Neuronal stem cell (in vitro differentiated cells): ENCODE measurements around the gene VTN.

ENCODE experiments used
- DNase-seq: peaks from one replicate; pipeline ENCODE4 v3.0.0-alpha.2; 2013; ENCODE audit warnings: low spot score
- H2AFZ ChIP-seq: one replicate; pipeline ENCODE4 v1.6.1; 2013; ENCODE audit warnings: mild to moderate bottlenecking, low read length, inconsistent platforms
- H2AK5ac ChIP-seq: 2 replicates; pipeline ENCODE4 v1.6.1; 2013; ENCODE audit warnings: low read depth, mild to moderate bottlenecking, inconsistent platforms, low read length, moderate library complexity, mixed read lengths
- H2BK120ac ChIP-seq: 2 replicates; pipeline ENCODE4 v1.6.1; 2013; ENCODE audit warnings: low read depth, mild to moderate bottlenecking, inconsistent platforms, low read length, moderate library complexity, mixed read lengths
- H2BK12ac ChIP-seq: one replicate; pipeline ENCODE4 v1.6.1; 2013; ENCODE audit warnings: low read length, inconsistent platforms
- H2BK15ac ChIP-seq: 2 replicates; pipeline ENCODE4 v1.6.1; 2013; ENCODE audit warnings: mild to moderate bottlenecking, low read length, inconsistent platforms, mixed read lengths
- H2BK5ac ChIP-seq: one replicate; pipeline ENCODE4 v1.6.1; 2013; ENCODE audit warnings: inconsistent platforms, mild to moderate bottlenecking, low read length, moderate library complexity
- H3K14ac ChIP-seq: one replicate; pipeline ENCODE4 v1.6.1; 2013; ENCODE audit warnings: low read length, inconsistent platforms
- H3K18ac ChIP-seq: 2 replicates; pipeline ENCODE4 v1.6.1; 2013; ENCODE audit warnings: low read length, inconsistent platforms
- H3K23ac ChIP-seq: 2 replicates; pipeline ENCODE4 v1.6.1; 2013; ENCODE audit warnings: low read depth, mild to moderate bottlenecking, mixed read lengths, low read length, inconsistent platforms; ENCODE audit not compliant: poor library complexity
- H3K27ac ChIP-seq: replicated peaks from 3 replicates; pipeline ENCODE4 v1.5.1; 2013; ENCODE audit warnings: low read length, inconsistent platforms
- H3K27me3 ChIP-seq, 3 experiments: 2 replicates each; pipeline ENCODE4 v1.6.1; 2013; ENCODE audit warnings: low read length in 3 of 3, mild to moderate bottlenecking in 2 of 3, inconsistent platforms in 1 of 3, low read depth in 1 of 3, mixed read lengths in 1 of 3, moderate library complexity in 1 of 3; ENCODE audit not compliant: control insufficient read depth in 3 of 3, insufficient read depth in 3 of 3
- H3K36me3 ChIP-seq, 2 donors: replicated peaks in 1 of 2; 2 replicates each; pipeline ENCODE4 v1.6.1; 2013; ENCODE audit warnings: low read length in 2 of 2; ENCODE audit not compliant: control insufficient read depth in 2 of 2, insufficient read depth in 2 of 2
- H3K4ac ChIP-seq: 2 replicates; pipeline ENCODE4 v1.6.1; 2013; ENCODE audit warnings: inconsistent platforms, mild to moderate bottlenecking, low read length, moderate library complexity
- H3K4me1 ChIP-seq, 2 donors: 1 replicate in 1 of 2; 2 replicates in 1 of 2; pipeline ENCODE4 v1.6.1; 2013; ENCODE audit warnings: low read length in 2 of 2, low read depth in 1 of 2; ENCODE audit not compliant: control insufficient read depth in 2 of 2, insufficient read depth in 1 of 2
- H3K4me2 ChIP-seq: one replicate; pipeline ENCODE4 v1.6.1; 2013; ENCODE audit warnings: mild to moderate bottlenecking, low read length, inconsistent platforms; ENCODE audit not compliant: insufficient read depth, poor library complexity, severe bottlenecking
- H3K4me3 ChIP-seq, 2 donors: 2 replicates each; pipeline ENCODE4 v1.5.1; 2013; ENCODE audit warnings: low read length in 2 of 2, mild to moderate bottlenecking in 2 of 2, inconsistent platforms in 1 of 2, moderate library complexity in 1 of 2
- H3K79me1 ChIP-seq: one replicate; pipeline ENCODE4 v1.6.1; 2013; ENCODE audit warnings: low read depth, mild to moderate bottlenecking, inconsistent platforms, low read length, moderate library complexity
- H3K9ac ChIP-seq: one replicate; pipeline ENCODE4 v1.6.1; 2013; ENCODE audit warnings: mild to moderate bottlenecking, low read depth, low read length, inconsistent platforms; ENCODE audit not compliant: poor library complexity
- H3K9me3 ChIP-seq, 2 donors: replicated peaks in 1 of 2; 2 replicates each; pipeline versions ENCODE3 to v1.6.1; 2013; ENCODE audit warnings: low read length in 2 of 2, mild to moderate bottlenecking in 2 of 2, inconsistent platforms in 1 of 2, low read depth in 1 of 2, mixed read lengths in 1 of 2, moderate library complexity in 1 of 2; ENCODE audit not compliant: control insufficient read depth in 2 of 2, insufficient read depth in 1 of 2
- H4K8ac ChIP-seq: one replicate; pipeline ENCODE4 v1.6.1; 2013; ENCODE audit warnings: low read depth, mild to moderate bottlenecking, inconsistent platforms, low read length, moderate library complexity
- H4K91ac ChIP-seq: one replicate; pipeline ENCODE4 v1.6.1; 2013; ENCODE audit warnings: low read length, low read depth, mild to moderate bottlenecking, inconsistent platforms; ENCODE audit not compliant: poor library complexity
- WGBS, 2 donors: extraction: QIAGEN DNeasy Blood & Tissue Kit; methylation state at CpG; one replicate each; pipeline ENCODE4 v1.1.7; 2013; ENCODE audit warnings: missing lambda C conversion rate in 2 of 2, mixed read lengths in 1 of 2; ENCODE audit not compliant: insufficient read length in 2 of 2, insufficient replicate concordance in 1 of 2; ENCODE audit errors: extremely low coverage in 2 of 2; 5-methylcytosine and 5-hydroxymethylcytosine counted together

Gene VTN

GRCh38 chr17:28366605-28367004 is 3.5 kb downstream of the VTN start:
- Histone ChIP-seq H3K23ac (no peak overlapping the region), H3K79me1 (no peaks in the 10 kb centered on the region), H2BK15ac (no peak overlapping the region), H3K18ac (no peak overlapping the region), H3K9me3 (no peaks in the 10 kb centered on the region), H3K9ac (no peak overlapping the region), H3K4ac (no peak overlapping the region), H3K4me1 (peaks cover 15 to 16% of the 10 kb centered on the region in 2 donors), H2BK12ac (no peak overlapping the region), H3K27ac (no peak overlapping the region), H2AFZ (no peak overlapping the region), H3K36me3 (peaks cover 6 to 30% of the 10 kb centered on the region in 2 donors), H2BK5ac (no peak overlapping the region), H4K8ac (no peak overlapping the region), H2BK120ac (no peak overlapping the region), H4K91ac (no peak overlapping the region), H2AK5ac (no peak overlapping the region), H3K27me3 (no peaks in the 10 kb centered on the region), H3K4me3 (no peak overlapping the region), H3K4me2 (no peak overlapping the region), H3K14ac (no peak overlapping the region)
- no CpG with 5 or more reads among the region's 1 CpG for WGBS, 2 donors
- DNase-seq = no peak

- Histone ChIP-seq H2BK120ac (no peak overlapping the region), H2BK5ac (no peak overlapping the region), H3K18ac (no peak overlapping the region), H3K4ac (no peak overlapping the region), H2AFZ (no peak overlapping the region), H3K4me2 (no peak overlapping the region), H3K36me3 (peaks cover 11 to 42% of the 10 kb centered on the region in 2 donors), H2BK15ac (no peak overlapping the region), H2AK5ac (no peak overlapping the region), H3K4me3 (no peak overlapping the region), H3K27me3 (no peaks in the 10 kb centered on the region), H3K9ac (no peak overlapping the region), H4K8ac (no peak overlapping the region), H3K14ac (no peak overlapping the region), H3K9me3 (no peaks in the 10 kb centered on the region), H2BK12ac (no peak overlapping the region), H4K91ac (no peak overlapping the region), H3K23ac (no peak overlapping the region), H3K27ac (no peak overlapping the region), H3K4me1 (peaks cover 9 to 10% of the 10 kb centered on the region in 2 donors), H3K79me1 (no peaks in the 10 kb centered on the region)
- WGBS, 2 donors = no CpG with 5 or more reads among the region's 3 CpGs
- no peak for DNase-seq
These were observed 4.6 kb downstream of the VTN start for GRCh38 chr17:28365487-28365886.

- no CpG with 5 or more reads among the region's 13 CpGs for WGBS, 2 donors
- no peak within 1 kb of the TSS for H2BK5ac ChIP-seq
- no peak for DNase-seq
- no peak within 1 kb of the TSS for H2AFZ ChIP-seq
- H3K9ac ChIP-seq = no peak within 1 kb of the TSS
- peaks cover 15 to 48% of the 10 kb centered on the region in 2 donors for H3K36me3 ChIP-seq
- H2AK5ac ChIP-seq = no peak within 1 kb of the TSS
- no peak within 1 kb of the TSS for H2BK12ac ChIP-seq
- no peak within 1 kb of the TSS for H3K4me3 ChIP-seq
- no peak within 1 kb of the TSS for H3K23ac ChIP-seq
- no peaks in the 10 kb centered on the region for H3K27me3 ChIP-seq
- no peak within 1 kb of the TSS for H4K91ac ChIP-seq
- no peaks in the 10 kb centered on the region for H3K79me1 ChIP-seq
- no peak within 1 kb of the TSS for H3K18ac ChIP-seq
- no peak within 1 kb of the TSS for H3K4me2 ChIP-seq
- no peak within 1 kb of the TSS for H3K14ac ChIP-seq
- H3K4ac ChIP-seq = no peak within 1 kb of the TSS
- no peak within 1 kb of the TSS for H3K27ac ChIP-seq
- H3K4me1 ChIP-seq = peaks cover 2 to 3% of the 10 kb centered on the region in 2 donors
- no peak within 1 kb of the TSS for H2BK120ac ChIP-seq
- H3K9me3 ChIP-seq = no peaks in the 10 kb centered on the region
- H2BK15ac ChIP-seq = no peak within 1 kb of the TSS
- no peak within 1 kb of the TSS for H4K8ac ChIP-seq
These were observed 5.3 kb downstream of the VTN start, which contains the start of gene SEBOX for GRCh38 chr17:28364665-28365363. Gene SEBOX, minus strand, starts transcription at chr17:28365199. Its CDS starts 48 bp downstream, at chr17:28365151.

GRCh38 chr17:28363776-28364650 is 6.1 kb downstream of the VTN start:
- no peak overlapping the region for H3K4ac ChIP-seq
- no peak overlapping the region for H2AK5ac ChIP-seq
- no peak overlapping the region for H3K27ac ChIP-seq
- H3K4me3 ChIP-seq = no peak overlapping the region
- no peak overlapping the region for H3K18ac ChIP-seq
- no peak overlapping the region for H3K14ac ChIP-seq
- no peak overlapping the region for H2AFZ ChIP-seq
- no peaks in the 10 kb centered on the region for H3K4me1 ChIP-seq
- no peaks in the 10 kb centered on the region for H3K27me3 ChIP-seq
- H4K8ac ChIP-seq = no peak overlapping the region
- no peak overlapping the region for H2BK120ac ChIP-seq
- H3K79me1 ChIP-seq = no peaks in the 10 kb centered on the region
- H3K23ac ChIP-seq = no peak overlapping the region
- WGBS, 2 donors = no CpG with 5 or more reads among the region's 8 CpGs
- no peak overlapping the region for H2BK5ac ChIP-seq
- no peak overlapping the region for H3K9ac ChIP-seq
- no peak overlapping the region for H3K4me2 ChIP-seq
- H2BK12ac ChIP-seq = no peak overlapping the region
- no peaks in the 10 kb centered on the region for H3K9me3 ChIP-seq
- H4K91ac ChIP-seq = no peak overlapping the region
- peaks cover 19 to 56% of the 10 kb centered on the region in 2 donors for H3K36me3 ChIP-seq
- no peak overlapping the region for H2BK15ac ChIP-seq
- no peak for DNase-seq
